Germinal center (tissue), 1 donor: ENCODE data around the gene ASPSCR1.
A peak's percentile ranks its signal among the peaks of the same experiment; 100 is the strongest.
"Not testable (repeated sequence)": the region's sequence is repeated elsewhere in the genome, so short reads cannot be mapped to it uniquely, and the experiment has no call there.

Experiments
- DNase-seq: peaks from one replicate; pipeline ENCODE4 v3.0.0; 2012; ENCODE audit warnings: mixed read lengths, low spot score

Gene ASPSCR1

DNA sequence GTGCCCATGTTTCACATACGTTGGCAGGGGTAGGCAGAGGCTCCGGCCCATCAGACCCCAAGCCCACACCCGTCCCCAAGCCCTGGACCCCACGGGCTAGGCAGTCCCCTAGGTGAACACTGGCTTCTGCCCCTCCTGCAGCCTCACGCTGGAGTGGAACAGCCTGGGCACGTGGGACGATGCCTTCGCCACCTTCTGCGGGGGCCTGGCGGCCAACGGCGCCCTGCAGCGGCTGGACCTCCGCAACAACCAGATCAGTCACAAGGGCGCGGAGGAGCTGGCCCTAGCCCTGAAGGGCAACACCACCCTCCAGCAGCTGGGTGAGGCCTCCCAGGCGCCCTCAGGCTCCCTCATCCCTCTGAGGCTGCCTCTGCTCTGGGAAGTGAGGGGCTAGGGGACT lies 47.4 kb downstream of the ASPSCR1 start:
- DNase-seq: no peak

DNA sequence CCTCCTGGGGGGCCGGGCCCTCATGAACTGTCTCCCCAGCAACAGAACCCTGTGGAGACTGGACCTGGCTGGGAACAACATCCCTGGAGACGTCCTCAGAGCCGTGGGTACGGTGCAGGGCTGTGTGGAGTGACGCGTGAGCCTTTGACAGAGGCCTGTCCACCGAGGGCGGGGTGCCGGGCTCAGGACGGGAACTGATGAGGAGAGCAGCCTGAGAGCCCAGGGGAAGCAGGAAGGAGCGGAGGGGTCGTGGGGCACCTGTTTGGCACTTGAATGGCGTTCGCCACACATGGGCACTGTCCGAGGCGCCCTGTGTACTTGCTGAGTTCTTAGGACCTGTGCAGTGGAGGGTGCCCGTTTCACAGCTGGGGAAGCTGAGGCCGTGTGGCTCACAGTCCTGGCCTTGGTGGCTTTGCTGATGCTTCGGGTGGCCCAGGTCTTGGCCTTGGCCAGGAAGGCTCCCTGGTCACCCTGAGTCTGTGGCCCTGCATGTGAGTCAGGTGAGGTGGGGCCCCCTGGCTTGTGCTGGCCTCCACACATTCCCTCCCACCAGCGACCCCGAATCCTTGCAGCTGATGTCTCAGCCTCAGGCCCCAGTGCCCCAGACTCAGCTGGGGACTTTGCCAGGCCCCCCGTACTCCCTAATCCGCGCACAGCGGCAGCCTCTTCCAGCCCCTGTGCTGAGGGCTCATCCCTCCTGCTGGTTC lies 48.1 kb downstream of the ASPSCR1 start:
- DNase-seq: no peak

DNA sequence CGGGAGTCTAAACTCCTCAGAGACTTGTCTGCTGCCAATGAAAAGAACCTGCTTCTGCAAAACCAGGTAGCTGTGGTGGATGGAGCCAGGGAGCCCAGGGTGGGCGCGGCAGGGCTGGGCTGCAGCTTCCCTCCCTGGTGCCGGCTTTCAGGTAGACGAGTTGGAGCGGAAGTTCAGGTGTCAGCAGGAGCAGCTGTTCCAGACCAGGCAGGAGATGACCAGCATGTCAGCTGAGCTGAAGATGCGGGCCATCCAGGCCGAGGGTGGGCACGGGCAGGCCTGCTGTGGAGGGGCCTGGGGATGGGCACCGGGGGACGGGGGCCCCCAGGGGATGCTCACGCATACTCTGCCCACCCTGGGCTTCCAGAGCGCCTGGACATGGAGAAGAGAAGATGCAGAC lies 50.8 kb downstream of the ASPSCR1 start:
- DNase-seq: no peak

DNA sequence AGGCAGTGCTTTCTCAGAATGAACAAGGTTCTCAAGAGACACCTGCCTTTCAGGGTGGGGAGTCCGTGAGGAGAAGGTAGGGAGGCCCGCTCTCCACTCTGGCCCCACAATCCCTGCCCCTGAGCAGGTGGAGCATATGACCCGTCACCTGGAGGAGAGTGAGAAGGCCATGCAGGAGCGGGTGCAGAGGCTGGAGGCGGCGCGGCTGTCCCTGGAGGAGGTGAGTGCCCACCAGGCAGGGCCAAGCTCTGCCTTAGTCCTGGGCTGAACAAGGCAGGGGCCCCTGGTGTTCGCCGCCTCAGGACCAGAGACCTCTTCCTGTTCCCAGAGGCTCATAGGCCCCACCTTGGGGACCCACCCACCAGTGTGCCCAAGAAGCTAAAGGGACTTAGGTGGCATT lies 51.5 kb downstream of the ASPSCR1 start:
- DNase-seq: no peak

DNA sequence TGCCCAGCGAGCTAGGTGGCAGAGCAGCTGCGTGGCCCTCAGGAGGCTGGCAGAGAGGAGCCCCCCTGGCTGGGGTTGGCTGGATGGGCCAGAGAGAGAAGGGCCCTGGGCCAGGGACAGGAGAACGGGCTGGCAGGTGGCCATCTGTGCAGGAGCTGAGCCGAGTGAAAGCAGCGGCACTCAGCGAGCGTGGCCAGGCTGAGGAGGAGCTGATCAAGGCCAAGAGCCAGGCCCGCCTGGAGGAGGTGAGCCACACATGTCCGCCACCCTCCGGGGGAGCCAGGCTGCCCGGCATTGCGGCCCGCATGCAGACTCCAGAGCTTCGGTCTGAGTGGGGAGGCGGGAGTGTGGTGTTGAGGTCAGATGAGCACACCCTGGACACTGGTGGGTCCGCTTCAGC lies 52.0 kb downstream of the ASPSCR1 start:
- no peak for DNase-seq

DNA sequence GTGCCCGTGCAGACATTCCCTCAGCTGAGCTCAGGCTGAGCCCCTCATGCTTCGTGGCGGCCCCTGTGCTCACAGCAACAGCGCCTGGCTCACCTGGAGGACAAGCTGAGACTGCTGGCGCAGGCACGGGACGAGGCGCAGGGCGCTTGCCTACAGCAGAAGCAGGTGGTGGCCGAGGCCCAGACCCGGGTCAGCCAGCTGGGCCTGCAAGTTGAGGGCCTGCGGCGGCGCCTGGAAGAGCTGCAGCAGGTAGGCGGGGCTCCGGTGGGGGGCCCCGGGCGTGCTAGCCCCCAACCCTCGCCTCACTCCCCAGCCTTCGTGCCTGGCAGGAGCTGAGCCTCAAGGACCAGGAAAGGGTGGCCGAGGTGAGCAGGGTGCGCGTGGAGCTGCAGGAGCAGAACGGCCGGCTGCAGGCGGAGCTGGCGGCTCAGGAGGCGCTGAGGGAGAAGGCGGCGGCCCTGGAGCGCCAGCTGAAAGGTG lies 52.6 kb downstream of the ASPSCR1 start:
- no peak for DNase-seq

DNA sequence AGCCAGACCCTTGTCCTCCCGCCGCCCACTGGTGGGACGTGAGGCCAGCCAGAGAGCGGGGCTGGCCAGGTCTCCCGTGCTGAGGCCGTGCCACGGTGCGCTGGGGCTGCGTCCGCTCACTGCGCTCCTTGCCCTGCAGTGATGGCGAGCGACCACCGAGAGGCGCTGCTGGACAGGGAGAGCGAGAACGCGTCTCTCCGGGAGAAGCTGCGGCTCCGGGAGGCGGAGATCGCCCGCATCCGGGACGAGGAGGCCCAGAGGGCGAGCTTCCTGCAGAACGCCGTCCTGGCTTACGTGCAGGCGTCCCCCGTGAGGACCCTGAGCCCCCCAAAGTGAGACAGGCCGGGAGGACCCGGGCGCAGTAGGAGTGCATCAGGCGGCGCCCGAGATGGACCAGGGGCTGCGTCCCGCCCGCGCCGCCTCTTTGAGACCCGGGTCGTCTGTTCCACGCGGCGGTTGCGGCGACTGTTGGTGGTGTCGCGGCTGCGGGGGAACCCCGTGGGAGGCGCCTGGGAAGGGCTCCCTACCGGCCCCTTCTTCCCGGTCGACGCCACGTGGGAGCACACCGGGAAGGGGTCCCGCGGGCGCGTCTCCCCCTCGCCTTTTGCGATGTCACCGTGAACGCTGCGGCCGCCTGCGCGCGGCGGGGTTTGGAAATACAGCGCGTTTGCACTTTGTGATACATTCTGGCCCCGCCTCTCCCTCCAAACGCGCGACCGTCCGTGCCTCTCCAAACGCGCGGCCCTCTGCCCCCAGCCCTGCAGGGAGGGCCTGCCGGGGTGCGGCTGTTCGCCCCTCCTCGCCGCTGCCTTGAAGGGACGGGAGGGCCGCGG lies 53.3 kb downstream of the ASPSCR1 start:
- DNase-seq: peak; percentile 74

DNA sequence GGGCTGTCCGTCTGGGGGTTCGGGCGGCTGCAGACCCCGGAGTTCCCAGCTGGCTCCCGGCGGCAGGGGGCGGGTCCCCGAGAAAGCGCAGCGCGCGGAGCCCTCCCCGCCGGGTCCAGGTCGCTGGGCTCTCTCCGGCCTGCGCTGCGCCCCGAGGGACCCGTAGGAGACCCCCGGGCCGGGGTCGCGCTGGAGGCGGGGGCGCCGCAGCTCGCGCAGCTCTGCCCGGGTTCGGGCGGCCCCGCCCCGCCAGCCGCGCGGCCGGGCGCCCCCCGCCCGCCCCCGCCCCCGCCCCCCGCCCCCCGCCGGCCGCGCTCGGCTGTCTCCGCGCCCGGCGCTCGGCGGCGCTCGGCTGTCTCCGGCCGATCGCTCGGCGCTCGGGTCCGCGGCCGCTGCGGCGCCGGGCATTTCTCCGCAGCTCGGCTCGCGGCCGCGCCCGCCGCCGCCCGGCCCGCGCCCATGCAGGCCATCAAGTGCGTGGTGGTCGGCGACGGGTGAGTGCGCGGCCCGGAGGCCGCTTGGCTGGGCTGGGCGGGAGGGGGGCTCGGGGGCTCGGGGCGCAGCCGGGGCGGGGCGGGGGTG lies 54.0 kb downstream of the ASPSCR1 start, which contains the start of gene RAC3:
TSS of gene RAC3 (plus strand) at position 376 of the 582 bp plus-strand sequence. CDS start at position 460, 84 bp downstream.
- DNase-seq: no peak

DNA sequence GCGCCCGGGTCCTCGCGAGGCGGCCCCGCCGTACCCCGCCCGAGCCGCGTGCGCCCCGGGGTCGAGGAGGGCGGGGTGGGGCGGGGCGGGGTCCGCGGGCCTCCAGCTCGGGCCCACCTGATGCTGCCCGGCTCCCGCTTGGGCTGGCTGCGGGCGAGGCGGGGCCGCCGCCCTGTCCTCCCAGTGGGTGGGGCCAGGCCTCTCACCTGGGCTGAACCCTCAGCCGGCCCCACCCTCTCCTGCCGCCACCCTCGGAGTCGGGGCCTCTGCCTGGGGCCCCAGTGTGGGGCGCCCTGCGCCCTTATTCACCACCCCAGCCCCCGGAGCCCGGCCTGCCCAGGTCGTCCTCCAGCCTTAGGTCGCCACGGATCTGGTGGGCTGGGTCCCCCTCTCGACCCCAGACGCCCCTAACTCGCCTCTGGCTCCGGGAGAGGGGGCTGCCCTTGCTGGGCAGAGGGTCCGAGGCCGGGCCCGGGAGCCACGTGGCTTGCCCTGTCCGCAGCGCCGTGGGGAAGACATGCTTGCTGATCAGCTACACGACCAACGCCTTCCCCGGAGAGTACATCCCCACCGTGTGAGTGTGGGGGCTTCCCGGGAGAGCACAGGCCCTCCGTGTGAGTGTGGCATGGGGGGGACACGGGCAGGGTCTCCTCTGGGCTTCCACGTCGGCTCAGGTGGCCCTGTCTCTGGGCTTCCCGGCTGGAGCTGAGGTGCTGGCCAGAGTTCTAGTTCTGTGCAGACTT lies 54.6 kb downstream of the ASPSCR1 start:
- DNase-seq: peak; percentile 33

DNA sequence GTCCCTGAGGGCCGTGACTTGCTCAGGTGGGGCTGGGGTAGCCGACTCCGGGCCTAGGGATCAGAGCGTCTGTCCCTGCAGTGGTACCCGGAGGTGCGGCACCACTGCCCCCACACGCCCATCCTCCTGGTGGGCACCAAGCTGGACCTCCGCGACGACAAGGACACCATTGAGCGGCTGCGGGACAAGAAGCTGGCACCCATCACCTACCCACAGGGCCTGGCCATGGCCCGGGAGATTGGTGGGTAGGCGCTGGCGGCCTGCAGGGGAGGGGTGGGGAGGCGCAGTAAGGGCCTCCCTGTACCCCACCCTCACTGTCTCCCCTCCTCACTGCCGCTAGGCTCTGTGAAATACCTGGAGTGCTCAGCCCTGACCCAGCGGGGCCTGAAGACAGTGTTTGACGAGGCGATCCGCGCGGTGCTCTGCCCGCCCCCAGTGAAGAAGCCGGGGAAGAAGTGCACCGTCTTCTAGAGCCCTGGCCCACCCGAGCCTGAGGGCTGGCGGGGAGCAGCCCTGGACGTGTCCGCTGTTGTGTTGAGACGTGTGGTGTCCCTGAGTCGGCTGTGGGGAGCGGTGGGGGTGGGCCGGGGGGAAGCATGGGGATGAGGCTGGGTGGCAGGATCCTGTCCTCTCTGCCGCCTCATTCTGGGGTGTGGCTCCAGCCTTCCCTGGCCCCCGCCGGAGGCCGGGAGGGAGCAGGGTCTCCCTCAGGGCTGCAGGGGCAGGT lies 56.1 kb downstream of the ASPSCR1 start:
- DNase-seq: no peak

DNA sequence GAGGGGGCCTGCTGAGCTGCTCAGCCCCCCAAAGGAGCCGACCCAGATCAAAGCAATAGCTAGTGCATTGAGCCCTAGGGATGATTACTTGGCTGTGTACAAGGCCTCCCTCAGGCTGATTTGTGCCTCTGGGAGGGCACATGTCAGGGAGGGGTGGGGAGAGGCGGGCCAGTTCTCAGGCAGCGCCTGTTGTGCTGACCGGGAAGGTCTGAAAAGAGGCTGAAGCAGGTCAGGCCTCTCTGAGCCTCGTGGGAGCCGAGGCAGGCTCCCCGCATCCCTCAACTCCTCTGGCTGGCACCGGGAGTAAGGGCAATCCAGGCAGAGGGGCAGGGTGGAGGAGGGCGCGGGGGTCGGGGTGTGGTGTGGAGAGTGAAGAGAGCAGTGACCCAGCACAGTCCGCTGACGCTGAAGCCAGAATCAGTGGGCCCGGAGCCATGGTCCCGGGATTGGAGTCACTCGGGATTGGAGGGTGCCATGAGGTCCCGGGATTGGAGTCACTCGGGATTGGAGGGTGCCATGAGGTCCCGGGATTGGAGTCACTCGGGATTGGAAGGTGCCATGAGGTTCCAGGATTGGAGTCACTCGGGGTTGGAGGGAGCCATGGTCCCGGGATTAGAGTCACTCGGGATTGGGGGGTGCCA lies 57.1 kb downstream of the ASPSCR1 start:
- no peak for DNase-seq

DNA sequence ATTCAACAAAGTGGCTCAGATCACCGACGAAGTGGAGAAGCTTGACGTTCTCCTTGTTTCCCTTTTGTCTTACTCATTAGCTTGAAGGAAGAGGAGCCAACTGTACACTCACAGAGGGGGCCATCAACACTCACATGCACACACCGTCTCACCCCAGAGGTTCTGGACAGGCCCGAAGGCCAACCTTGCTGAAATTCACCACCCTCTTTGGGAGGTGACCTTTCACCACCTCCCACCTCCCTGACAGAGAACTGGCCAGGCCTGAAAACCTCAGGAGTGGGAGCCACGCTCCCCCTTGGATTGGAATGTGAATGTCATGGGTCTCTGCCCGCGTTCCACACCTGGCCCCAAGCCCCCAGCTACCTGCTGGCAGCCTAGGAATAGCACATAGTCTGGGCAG lies 58.1 kb downstream of the ASPSCR1 start:
- no peak for DNase-seq

DNA sequence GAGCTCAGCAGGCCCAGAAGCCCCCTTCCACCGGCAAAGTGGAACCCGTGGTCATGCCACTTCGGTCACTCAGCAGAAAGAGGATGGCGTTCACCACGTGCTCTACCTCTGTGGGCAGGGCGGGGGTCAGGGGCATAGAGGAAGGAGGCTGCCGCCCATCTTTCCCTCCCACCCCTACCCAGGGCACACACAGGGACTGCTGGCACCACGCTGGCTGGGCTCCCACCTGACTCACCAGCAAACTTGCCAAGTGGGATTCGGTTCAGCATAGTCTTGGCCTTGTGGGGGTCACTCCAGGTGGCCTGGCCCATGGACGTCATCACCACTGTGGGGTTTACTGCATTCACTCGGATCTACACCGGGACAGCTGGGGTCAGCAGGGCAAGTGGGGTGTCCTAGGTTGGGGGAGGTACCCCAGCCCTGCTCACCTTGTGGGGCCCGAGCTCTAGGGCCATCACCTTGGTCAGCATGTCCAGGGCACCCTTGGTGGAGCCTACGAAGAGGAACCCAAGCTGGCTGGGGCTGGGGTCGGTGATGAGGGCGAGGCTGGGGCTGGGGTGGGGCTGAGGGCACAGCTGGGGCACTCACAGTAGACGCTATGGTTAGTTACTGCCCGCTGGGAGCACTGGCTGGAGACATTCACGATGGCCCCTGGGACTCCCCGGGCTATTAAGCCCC lies 58.7 kb downstream of the ASPSCR1 start:
- no peak for DNase-seq

DNA sequence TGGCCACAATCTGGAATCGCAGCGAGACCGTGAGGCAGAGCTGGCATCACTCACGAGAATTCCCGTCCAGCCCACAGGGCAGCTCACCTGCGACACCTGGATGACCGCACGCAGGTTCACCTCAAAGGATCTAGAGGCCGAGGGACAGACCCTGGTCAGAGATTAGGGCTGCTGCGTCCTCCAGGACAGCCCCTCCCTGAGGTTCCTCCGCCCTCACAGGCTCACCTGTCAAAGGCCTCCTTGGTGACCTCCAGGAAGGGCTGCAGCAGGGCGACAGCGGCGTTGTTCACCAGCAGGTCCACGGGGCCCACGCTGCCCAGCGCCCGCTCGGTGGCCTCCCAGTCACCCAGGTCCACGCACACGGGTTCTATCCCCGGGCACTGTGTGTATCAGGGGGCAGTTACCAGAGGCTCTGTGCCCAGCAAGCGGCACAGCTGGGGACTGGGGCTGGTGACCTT lies 59.2 kb downstream of the ASPSCR1 start:
- no peak for DNase-seq

DNA sequence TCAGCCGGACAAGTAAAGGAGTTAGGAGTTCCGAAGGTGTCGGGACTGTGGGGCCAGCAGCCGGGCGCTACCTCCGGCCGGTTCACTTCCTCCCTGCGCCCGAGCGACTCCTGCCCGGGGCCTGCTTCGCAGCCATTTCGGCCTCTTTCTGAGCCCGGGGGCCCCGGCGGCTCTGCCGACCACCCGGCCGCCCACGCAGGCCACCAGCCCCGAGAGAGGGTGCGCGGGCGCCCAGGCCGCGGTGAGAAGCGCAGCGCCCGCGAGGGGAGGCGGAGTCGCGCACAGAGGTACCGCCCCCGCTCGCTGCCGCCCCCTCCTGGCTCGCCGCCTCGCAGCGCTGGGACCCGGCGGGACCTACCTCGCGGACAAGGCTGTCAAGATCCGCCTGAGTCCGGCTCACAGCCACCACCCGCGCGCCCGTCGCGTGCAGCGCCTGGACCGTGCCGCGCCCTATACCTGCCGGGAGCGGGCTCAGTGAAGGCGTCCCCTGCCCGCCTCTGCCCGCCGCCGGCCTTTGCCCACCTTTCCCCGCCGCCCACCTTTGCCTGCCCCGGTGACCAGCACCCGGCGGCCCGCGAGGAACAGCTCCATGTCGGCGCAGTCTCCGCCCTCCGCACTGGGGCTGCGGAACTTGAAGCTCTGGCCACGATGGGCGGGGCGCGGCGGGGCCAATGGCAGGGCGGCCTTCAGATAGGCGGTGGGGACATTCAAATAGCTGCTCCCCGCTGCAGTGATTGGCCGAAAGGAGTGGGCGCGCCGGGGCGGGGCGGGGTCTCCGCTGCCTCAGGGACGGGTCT lies 59.9 kb downstream of the ASPSCR1 start, which contains the start of gene DCXR:
TSS of gene DCXR (minus strand) at position 606 of the 797 bp plus-strand sequence. CDS start at position 591, 15 bp downstream.
- DNase-seq: peak; percentile 97

DNA sequence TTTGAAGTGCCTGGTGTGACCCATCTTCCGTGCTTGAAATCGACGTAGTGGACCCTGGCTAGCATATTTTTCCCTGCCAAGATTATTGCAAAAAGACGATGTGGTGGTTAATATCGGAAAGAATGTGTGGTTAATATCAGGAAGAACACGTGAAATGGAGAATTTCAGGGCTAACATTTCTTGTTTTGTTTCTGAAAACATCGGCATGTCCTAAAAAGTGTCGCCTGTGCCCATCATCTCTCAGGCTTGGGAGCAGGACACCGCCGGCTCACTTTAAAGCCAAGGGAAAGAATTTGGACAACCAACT lies 60.4 kb downstream of the ASPSCR1 start:
- no peak for DNase-seq

DNA sequence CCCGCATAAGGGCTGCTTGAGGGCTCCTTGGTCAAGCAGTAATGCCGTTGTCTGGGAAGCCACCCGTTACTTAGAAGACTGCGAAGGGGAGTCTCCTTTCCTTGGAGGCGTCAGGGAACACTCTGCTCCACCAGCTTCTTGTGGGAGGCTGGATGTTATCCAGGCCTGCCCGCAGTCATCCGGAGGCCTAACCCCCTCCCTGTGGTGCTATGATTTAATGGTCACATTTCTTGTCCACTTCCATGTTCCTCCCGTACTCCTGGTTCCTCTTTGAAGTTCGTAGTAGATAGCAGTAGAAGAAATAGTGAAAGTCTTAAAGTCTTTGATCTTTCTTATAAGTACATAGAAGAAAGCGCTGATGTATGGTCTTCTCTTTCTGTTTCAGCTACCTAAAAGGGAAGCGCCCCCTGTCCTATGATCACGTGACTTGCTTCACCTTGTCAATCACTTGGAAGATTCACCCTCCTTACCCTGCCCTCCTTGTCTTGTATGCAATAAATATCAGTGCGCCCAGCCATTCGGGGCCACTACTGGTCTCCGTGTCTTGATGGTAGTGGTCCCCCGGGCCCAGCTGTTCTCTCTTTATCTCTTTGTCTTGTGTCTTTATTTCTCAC lies 61.5 kb downstream of the ASPSCR1 start:
- not testable (repeated sequence) for DNase-seq

DNA sequence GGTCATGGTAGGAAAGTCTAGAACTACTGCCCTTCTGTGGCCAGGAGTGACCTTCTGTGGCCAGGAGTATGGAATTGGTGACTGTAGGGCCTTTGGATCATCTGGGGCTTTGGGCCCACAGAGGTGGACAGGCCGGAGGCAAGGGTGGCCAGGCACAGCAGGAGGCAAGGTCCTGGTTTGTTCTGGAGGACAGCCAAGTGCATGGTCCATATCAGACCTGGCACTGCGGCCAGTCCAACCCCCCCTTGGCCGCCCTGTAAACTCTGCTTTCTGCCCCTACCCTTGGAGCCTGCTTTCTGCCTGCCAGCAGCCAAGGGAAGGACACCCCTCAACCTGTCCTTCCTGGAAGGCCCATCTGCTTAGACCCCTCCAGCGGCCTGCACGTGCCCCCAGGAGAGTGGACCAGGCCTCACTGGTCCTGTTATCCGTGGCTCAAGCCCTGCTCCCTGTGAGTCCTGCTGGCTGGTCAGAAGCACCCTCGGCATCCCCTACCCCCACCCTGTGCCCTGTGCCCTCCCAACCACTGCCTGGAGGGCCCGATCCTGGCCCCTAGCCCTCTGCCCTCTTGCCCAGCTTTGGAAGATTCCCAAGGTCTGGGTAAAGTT lies 62.4 kb downstream of the ASPSCR1 start:
- no peak for DNase-seq
